ENCODE results near the gene NIPBL.
"Not testable (repeated sequence)": the region's sequence is repeated elsewhere in the genome, so short reads cannot be mapped to it uniquely, and the experiment has no call there.

NIPBL gene, protein sequence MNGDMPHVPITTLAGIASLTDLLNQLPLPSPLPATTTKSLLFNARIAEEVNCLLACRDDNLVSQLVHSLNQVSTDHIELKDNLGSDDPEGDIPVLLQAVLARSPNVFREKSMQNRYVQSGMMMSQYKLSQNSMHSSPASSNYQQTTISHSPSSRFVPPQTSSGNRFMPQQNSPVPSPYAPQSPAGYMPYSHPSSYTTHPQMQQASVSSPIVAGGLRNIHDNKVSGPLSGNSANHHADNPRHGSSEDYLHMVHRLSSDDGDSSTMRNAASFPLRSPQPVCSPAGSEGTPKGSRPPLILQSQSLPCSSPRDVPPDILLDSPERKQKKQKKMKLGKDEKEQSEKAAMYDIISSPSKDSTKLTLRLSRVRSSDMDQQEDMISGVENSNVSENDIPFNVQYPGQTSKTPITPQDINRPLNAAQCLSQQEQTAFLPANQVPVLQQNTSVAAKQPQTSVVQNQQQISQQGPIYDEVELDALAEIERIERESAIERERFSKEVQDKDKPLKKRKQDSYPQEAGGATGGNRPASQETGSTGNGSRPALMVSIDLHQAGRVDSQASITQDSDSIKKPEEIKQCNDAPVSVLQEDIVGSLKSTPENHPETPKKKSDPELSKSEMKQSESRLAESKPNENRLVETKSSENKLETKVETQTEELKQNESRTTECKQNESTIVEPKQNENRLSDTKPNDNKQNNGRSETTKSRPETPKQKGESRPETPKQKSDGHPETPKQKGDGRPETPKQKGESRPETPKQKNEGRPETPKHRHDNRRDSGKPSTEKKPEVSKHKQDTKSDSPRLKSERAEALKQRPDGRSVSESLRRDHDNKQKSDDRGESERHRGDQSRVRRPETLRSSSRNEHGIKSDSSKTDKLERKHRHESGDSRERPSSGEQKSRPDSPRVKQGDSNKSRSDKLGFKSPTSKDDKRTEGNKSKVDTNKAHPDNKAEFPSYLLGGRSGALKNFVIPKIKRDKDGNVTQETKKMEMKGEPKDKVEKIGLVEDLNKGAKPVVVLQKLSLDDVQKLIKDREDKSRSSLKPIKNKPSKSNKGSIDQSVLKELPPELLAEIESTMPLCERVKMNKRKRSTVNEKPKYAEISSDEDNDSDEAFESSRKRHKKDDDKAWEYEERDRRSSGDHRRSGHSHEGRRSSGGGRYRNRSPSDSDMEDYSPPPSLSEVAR (N-terminal part only)

DNA sequence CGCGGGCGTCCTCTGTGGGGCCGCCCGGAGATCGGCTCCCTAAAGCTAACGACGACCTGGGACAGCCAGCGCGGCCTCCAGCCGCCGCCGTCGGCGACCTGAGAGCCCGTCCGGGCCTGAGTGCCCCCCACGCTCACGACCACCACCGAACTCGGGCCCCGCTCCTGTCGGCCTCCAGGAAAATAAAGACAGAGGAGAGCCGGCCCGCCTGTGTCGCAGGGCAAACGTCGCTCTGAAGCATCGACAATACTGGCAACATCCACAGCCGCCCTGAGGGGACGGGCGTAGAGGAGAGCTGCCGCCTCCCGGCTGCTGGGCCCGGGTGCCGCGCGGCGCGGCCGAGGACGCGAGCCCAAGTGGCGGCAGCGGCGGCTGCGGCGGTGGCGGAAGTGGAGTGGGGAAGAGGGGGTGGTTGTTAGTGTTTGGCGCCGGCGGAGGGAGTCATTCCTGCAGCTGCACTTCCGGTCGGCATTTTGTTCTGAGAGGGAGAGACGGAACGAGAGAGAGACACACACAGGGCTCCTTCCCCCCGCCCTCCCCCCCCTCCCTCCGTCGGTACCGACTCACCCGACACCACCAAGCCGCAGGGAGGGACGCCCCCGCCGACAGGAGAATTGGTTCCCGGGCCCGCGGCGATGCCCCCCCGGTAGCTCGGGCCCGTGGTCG lies at the start of gene NIPBL:
Gene NIPBL (plus strand): TSS at position 471 of the 666 bp plus-strand sequence. CDS start 76,928 bp downstream, outside the sequence.
- peak; percentile 74 for DNase-seq (ENCODE audit: low read depth)

- DNase-seq (ENCODE audit: low read depth), result no peak
These were observed 44.3 kb upstream of the NIPBL start for GRCh38 chr5:36832274-36832673.

DNA sequence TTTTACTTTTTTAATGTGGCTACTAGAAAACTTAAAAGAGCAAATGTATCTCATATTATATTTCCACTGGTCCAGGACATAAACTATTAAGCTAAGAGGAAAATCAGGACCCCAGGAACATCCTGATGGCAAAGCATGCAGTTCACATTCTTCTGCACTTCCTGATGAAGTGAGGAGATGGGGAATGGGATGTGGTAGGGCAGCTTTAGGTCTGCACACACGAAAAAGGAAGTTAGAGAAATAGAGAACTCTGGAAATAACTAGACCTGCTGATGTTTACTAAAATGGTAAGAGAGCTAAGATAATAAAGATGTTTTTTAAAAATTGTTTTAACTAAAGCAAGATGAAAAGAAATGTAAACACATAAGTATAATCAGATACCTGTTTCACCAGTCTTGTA lies 39.7 kb upstream of the NIPBL start:
- no peak for DNase-seq (ENCODE audit: low read depth)

DNA sequence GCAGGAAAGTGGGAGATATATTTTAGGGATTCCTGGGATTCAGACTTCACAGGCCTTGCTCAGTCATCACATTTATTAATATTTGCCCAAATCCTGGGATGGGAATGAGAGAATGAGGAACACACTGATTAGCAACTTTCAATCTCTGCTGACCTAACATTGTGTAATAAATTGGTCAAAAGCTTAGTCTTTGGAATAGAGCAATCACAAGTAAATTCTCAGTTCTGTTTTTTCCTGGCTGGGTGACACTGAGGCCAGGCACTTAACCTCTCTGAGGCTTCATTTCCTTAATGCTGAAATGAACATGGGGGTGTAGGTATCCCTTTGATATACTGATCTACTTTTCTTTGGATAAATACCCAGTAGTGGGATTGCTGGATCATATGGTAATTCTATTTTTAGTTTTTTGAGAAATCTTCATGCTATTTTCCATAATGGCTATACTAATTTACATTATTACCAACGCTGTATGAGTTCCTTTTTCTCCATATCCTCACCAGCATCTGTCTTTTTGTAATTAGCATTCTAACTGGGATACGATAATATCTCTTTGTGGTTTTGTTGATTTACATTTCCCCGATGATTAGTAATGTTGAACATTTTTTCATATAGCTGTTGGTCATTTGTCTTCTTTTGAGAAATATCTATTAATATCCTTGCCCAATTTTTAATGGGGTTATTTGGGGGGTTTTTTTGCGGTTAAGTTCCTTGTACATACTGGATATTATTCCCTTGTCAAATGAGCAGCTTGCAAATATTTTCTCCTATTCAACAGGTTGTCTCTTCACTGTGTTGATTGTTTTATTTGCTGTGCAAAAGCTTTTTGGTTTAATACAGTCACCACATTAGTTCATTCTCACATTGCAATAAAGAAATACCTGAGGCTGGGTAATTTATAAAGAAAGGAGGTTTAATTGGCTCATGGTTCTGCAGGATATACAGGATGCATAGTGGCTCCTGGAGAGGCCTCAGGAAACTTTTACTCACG lies 36.8 kb upstream of the NIPBL start:
- DNase-seq (ENCODE audit: low read depth), result no peak

GRCh38 chr5:36841677-36842076 lies 34.9 kb upstream of the NIPBL start:
- DNase-seq (ENCODE audit: low read depth), result no peak

DNA sequence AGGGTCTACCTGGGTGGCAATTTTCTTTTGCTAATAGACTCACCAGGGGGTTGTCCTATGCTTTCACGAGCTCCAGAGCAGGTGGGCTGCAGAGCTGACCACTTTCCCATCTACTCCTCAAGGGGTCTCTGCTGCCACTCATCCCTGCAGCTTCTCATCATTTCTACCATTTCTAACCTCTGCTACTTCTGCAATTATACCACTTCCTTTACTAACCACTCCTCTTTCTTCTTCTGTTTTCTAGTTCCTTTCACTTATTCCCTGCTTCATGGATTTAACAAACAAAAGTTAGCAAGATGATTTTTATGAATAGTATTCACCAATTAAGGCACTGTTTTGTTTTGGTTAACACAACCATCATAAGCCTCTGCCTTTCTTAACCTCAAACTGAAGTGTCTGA lies 34.5 kb upstream of the NIPBL start:
- DNase-seq (ENCODE audit: low read depth), result no peak

DNA sequence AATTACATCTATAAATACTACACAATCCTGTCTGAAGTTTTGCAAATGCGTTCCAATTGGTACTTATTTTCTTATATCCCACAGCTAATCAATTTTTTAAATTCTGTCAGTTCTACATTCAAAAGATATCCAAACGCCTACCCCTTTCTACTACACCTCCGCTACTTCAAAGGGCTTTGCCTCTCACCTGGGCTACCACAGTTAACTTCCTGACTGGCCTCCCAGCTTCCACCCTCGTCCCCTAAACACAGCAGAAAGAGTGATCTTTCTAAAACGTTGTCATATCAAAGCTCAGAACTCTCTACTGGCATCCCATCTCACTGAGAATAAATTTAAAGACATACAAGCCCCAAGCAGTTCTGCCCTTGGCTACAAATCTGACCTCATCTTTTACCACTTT lies 32.3 kb upstream of the NIPBL start:
- DNase-seq (ENCODE audit: low read depth), result no peak

GRCh38 chr5:36848545-36848944 lies 28.0 kb upstream of the NIPBL start:
- not testable (repeated sequence) for DNase-seq (ENCODE audit: low read depth)

DNA sequence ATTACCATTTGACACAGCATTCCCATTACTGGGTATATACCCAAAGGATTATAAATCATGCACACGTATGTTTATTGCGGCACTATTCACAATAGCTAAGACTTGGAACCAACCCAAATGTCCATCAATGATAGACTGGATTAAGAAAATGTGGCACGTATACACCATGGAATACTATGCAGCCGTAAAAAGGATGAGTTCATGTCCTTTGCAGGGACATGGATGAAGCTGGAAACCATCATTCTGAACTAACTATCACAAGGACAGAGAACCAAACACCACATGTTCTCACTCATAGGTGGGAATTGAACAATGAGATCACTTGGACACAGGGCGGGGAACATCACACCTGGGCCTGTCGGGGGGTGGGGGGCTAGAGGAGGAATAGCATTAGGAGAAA lies 23.7 kb upstream of the NIPBL start:
- not testable (repeated sequence) for DNase-seq (ENCODE audit: low read depth)

DNA sequence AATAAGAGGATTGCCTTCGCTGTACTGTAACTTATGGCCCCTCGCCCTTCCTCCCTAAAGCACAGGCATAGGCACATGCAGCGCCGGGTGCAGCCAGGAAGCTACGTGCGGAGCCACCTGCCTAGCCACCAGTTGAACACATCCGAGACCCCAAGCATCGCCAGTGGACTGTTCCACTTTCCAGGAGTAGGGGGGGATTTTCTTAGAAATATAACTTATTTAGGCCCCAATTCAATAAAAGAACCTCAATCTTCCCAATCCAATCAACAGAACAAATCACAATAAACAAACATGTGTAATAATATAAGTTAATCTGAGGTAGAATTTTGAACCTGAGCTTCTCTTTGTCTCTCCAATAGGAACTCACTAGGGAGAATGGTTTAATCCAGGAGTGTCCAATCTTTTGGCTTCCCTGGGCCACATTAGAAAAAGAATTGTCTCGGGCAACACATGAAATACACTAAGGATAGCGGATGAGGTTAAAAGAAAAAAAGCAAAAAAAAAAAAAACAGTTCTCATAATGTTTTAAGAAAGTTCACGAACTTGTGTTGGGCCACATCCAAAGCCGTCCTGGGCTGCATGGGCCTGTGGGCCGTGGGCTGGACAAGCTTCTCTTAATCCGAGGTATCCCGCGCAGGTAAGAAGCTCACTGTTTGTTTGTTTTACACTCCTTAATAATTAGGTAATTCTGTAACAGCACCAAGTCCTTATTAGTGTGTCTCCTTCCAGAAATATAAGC lies 22.0 kb upstream of the NIPBL start:
- no peak for DNase-seq (ENCODE audit: low read depth)

DNA sequence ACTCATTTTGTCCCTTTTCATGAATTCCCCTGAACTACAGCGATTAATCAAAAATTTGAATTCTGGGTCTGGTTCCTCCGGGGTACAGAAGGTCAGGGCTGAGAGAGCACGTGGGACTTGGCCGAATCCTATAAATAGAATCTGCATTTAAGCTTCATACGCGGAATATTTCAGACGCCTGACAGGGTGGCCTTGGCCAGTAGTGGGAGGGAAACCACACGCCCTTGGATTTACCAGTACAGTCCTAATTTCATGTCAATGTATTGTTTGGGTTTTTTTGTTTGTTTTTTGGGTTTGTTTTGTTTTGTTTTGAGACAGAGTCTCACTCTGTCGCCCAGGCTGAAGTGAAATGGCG lies 21.5 kb upstream of the NIPBL start:
- DNase-seq (ENCODE audit: low read depth), result no peak

DNA sequence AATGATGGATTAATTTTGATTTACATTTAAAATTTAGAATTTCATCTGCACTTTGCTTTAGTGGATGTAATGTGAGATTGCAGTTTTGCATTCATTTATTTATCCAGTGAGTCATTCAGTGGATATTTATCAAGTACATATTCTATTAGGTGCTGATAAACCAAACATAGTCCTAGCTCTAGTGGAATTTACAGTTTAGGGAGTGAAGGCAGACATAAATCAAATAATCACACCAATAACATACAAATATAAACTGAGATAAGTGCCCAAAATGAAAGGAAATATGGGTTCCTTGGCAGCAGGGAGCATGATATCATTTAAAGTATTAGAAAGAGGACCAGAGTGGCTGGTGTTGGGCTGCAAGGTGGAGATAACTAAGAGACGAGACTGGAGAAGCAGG lies 14.7 kb upstream of the NIPBL start:
- no peak for DNase-seq (ENCODE audit: low read depth)

- no peak for DNase-seq (ENCODE audit: low read depth)
These were observed 6.0 kb upstream of the NIPBL start for GRCh38 chr5:36870399-36871040.

DNA sequence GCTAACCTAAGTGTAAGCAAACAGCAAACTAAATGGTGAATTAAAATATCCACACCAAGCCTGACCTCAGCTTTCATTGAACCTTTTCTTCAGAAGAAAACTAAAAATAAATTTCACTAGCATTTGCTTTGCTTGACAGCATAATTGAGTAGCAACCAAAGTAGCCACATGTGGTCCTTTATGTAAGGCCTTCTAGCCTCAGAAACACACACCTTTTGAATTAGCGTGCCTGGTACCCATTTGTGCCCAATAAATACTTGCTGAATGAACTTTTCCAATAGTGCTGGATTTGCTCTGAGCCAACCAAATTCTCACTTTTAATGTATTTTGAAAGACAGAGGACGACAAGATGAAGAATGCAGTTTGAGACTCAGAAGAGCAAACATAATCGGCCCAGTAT lies 2.1 kb upstream of the NIPBL start:
- no peak for DNase-seq (ENCODE audit: low read depth)

GRCh38 chr5:36875051-36875789 lies 1.3 kb upstream of the NIPBL start:
- peak; percentile 20 for DNase-seq (ENCODE audit: low read depth)

DNA sequence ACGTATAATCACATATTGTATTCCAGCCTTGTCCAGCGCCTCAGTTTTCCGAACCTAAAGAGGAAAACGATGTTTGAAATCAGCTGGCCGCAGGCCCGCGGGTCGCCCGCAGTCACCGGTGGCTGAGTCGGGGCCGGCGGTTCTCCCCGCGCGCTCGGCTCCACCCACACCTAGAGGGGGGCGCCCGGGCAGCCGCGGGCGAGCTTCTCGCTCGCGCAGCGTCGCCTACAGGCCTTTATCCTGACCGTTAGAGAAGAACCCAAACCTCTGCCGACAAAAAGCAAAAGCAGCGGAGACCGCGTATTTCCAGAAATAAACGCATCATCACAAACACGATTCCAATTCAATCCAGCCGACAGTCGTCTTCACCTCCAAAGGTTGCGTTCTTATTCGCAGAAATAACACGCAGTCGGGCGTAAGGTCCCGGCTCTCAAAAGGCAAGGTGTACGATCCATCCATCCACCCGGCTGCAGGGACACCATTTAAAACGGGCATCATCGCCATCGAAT lies 725 bp upstream of the NIPBL start:
- DNase-seq (ENCODE audit: low read depth), result peak; percentile 41

GRCh38 chr5:36876965-36877666 lies 547 bp downstream of the NIPBL start:
- peak; percentile 12 for DNase-seq (ENCODE audit: low read depth)
